Calu3 (cell line): Measurements from ENCODE around the gene ACOT13. TPM values are rescaled to one million over a fixed set of nuclear protein-coding genes. Genes with fewer than 3 reads are reported as not detected.
"Not testable (repeated sequence)": the region's sequence is repeated elsewhere in the genome, so short reads cannot be mapped to it uniquely, and the experiment has no call there.

Experiments used
- BruUV-seq: library from RNA; stranded (reverse); fragments of 400-500 nt; replicated peaks from 2 replicates; lab custom pipeline; 2021; lab: Mats Ljungman, UMichigan
- CTCF ChIA-PET: fragments of 300-600 bp; sonication (Branson Sonifier 250); formaldehyde crosslinking; loops from one replicate; lab custom pipeline; 2022; ENCODE audit warnings: antibody characterized with exemption; lab: Charles Lee
- DNase-seq: peaks from one replicate; pipeline ENCODE4 v3.0.0; 2022
- H3K27ac Mint-ChIP-seq: one replicate; pipeline ENCODE4 v1.8.0; 2022; ENCODE audit warnings: mixed read lengths; ENCODE audit not compliant: unreplicated experiment
- H3K27me3 Mint-ChIP-seq: one replicate; pipeline ENCODE4 v1.8.0; 2022; ENCODE audit warnings: mixed read lengths; ENCODE audit not compliant: unreplicated experiment
- H3K36me3 Mint-ChIP-seq: one replicate; pipeline ENCODE4 v1.8.0; 2022; ENCODE audit warnings: mild to moderate bottlenecking, moderate library complexity, mixed read lengths; ENCODE audit not compliant: insufficient read depth, unreplicated experiment
- H3K4me1 Mint-ChIP-seq: one replicate; pipeline ENCODE4 v1.8.0; 2022; ENCODE audit warnings: mild to moderate bottlenecking, low read depth, mixed read lengths; ENCODE audit not compliant: unreplicated experiment
- H3K4me3 Mint-ChIP-seq: one replicate; pipeline ENCODE4 v1.8.0; 2022; ENCODE audit warnings: mild to moderate bottlenecking, low read depth, moderate library complexity, mixed read lengths; ENCODE audit not compliant: unreplicated experiment
- H3K9me3 Mint-ChIP-seq: one replicate; pipeline ENCODE4 v1.8.0; 2022; ENCODE audit warnings: low read depth, mixed read lengths; ENCODE audit not compliant: unreplicated experiment
- intact Hi-C: fragments of 100-400 bp; cut with micrococcal nuclease; formaldehyde crosslinking; loops from one replicate; pipeline ENCODE4 v1.10.0; 2022; ENCODE audit not compliant: unreplicated experiment
- total RNA-seq: library from RNA; stranded (reverse); gene quantifications from 2 replicates; pipeline ENCODE4 v1.2.3, GENCODE V29; 2022
- TF ChIP-seq, protein P1 (sequence below): fragments of 200-600 bp; IDR thresholded peaks from one replicate; pipeline ENCODE4 v1.8.0; 2022; ENCODE audit warnings: antibody characterized with exemption; ENCODE audit not compliant: unreplicated experiment

Gene ACOT13
- total RNA-seq, 1 experiment from 2014 or later, result 78.9 TPM

GRCh38 chr6:24672620-24673182 is 5.8 kb downstream of the ACOT13 start:
- no TSS peak for BruUV-seq
- Mint-ChIP-seq H3K27ac (no peak overlapping the region), H3K4me3 (no peak overlapping the region), H3K36me3 (peaks cover 17% of the 10 kb centered on the region), H3K9me3 (peaks cover 11% of the 10 kb centered on the region), H3K27me3 (no peaks in the 10 kb centered on the region), H3K4me1 (no peaks in the 10 kb centered on the region)
- DNase-seq, result no peak
- intact Hi-C loops, result no loop called here
- CTCF ChIA-PET, result no interaction called here
- TF ChIP-seq, protein P1, sequence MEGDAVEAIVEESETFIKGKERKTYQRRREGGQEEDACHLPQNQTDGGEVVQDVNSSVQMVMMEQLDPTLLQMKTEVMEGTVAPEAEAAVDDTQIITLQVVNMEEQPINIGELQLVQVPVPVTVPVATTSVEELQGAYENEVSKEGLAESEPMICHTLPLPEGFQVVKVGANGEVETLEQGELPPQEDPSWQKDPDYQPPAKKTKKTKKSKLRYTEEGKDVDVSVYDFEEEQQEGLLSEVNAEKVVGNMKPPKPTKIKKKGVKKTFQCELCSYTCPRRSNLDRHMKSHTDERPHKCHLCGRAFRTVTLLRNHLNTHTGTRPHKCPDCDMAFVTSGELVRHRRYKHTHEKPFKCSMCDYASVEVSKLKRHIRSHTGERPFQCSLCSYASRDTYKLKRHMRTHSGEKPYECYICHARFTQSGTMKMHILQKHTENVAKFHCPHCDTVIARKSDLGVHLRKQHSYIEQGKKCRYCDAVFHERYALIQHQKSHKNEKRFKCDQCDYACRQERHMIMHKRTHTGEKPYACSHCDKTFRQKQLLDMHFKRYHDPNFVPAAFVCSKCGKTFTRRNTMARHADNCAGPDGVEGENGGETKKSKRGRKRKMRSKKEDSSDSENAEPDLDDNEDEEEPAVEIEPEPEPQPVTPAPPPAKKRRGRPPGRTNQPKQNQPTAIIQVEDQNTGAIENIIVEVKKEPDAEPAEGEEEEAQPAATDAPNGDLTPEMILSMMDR, result no peak

DNA sequence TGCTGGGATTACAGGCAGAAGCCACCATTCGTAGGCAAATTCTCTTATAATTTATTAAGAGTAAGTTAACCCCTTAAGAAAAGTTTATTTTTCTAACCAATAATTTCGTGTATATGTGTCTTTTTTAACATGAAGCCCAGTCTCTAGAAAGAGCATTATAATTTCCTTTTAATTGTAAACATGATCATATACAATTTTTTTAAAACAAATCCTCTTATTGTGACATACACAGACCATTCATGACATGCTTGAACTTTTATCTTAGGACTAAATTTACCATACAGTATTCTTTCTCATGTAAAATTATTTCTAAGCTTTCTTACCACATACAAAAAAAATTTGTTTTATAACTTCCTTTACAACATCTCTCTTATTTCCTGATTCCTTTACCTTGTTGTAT is 6.7 kb downstream of the ACOT13 start:
- no TSS peak for BruUV-seq
- intact Hi-C loops, result no loop called here
- TF ChIP-seq, protein P1, result no peak
- Mint-ChIP-seq H3K9me3 (peaks cover 11% of the 10 kb centered on the region), H3K4me3 (no peak overlapping the region), H3K27ac (no peak overlapping the region), H3K36me3 (peaks cover 17% of the 10 kb centered on the region), H3K4me1 (peaks cover 4% of the 10 kb centered on the region), H3K27me3 (no peaks in the 10 kb centered on the region)
- CTCF ChIA-PET, result no interaction called here
- no peak for DNase-seq

DNA sequence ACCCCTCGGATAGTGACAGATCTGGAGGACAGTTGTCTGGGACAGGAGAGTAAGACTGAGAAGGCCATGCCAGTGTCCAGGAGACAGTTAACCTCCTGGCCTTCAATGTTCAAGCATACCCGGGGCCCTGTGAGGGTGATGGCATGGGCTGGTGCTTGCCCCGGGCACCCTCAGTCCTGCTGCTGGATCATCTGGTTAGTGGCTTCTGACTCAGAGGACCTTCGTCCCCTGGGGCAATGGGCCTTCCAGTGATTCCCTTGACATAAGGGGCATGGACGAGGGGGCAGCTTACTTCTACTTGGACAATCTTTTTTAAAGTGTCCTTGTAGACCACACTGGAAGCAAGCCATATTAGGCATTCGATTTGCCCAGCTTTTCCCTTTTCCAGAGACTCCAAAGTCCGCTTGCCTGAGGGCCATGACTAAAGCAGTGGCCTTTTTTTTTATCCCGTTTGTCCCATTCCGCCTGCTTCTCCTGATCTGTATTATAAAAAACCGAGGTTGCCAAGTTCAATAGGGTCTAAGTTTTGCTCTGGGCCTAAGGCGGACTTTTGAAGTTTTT is 12.0 kb downstream of the ACOT13 start:
- H3K27me3 Mint-ChIP-seq, BruUV-seq, intact Hi-C loops, H3K4me3 Mint-ChIP-seq, DNase-seq, H3K9me3 Mint-ChIP-seq, CTCF ChIA-PET, H3K27ac Mint-ChIP-seq: not testable (repeated sequence)
- Mint-ChIP-seq H3K36me3 (peaks cover 13% of the 10 kb centered on the region), H3K4me1 (peaks cover 18% of the 10 kb centered on the region)

- Mint-ChIP-seq H3K4me1 (peaks cover 21% of the 10 kb centered on the region), H3K4me3 (no peak overlapping the region), H3K27ac (no peak overlapping the region), H3K27me3 (no peaks in the 10 kb centered on the region), H3K36me3 (peaks cover 8% of the 10 kb centered on the region), H3K9me3 (no peaks in the 10 kb centered on the region)
- DNase-seq, result no peak
- TF ChIP-seq, protein P1, result no peak
- intact Hi-C loops, result no loop called here
- BruUV-seq, result no TSS peak
- CTCF ChIA-PET, result interaction anchor here (0.6 kb wide), 1 partner anchor 1350 kb away, joined by 3 read pairs; no protein-coding TSS in a partner anchor
These were observed 13.7 kb downstream of the ACOT13 start for GRCh38 chr6:24680582-24680981.
